ENCODE results near the gene FYB1.

FYB1 gene

GRCh38 chr5:39059064-39059463 is 160.3 kb downstream of the FYB1 start:
- H3K9ac ChIP-seq = no peak overlapping the region
- peaks cover 0 to 29% (median 13%) of the 10 kb centered on the region in 10 experiments; a peak in 11 of 20 replicates for H3K4me1 ChIP-seq
- no peak for TF ChIP-seq Cebpa-rat (IDR thresholded peaks at IDR 0.05)
- H4K20me1 ChIP-seq = peaks cover 0 to 100% (median 58%) of the 10 kb centered on the region in 11 experiments; a peak in 17 of 22 replicates
- H3K9me3 ChIP-seq (replicated peaks in 1 of 11) = peaks cover 0 to 6% (median 0%) of the 10 kb centered on the region in 11 experiments; a peak in 1 of 22 replicates
- peak overlapping the region in 2 of 11 experiments; percentile 75 to 86; a peak in 1 of 22 replicates for H3K4me2 ChIP-seq
- H3K36me3 ChIP-seq = peaks cover 9 to 35% (median 17%) of the 10 kb centered on the region in 11 experiments
- no peaks in the 10 kb centered on the region for H3K27me3 ChIP-seq
- no peak overlapping the region for H3K4me3 ChIP-seq
- no peak overlapping the region for H3K27ac ChIP-seq

DNA sequence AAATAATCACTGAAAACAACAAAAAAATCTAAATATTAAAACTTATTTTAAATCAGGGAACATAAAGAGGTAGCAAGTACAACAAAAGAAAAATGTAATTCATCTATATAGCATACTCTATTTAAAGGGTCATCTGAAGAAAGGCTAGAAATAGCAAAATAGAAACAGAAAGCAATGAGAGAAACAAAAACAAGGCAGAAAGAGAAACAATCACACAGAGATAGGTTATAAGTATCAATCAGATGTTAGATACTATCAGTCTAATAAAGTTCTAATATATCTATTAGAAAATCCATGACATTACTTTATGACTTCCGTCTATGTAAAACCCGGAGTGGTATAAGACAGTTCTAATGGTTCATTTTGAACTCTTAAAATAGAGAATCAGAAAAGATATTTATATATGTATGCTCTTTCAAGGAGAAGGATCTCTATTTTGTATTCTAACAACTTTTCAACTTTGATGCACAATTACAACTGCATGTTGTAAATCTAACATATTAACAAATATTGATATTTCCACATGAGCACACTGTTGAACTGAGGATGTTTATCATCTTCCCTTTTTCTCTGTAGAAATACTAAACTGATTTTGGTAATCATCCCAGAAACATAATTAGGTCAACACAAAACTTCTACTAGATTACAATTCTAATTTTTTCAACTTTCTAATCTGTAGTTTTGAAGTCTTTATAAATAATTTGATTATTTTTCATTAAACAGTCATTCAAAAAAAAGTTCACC is 161.0 kb downstream of the FYB1 start:
- Histone ChIP-seq H3K4me3 (peak overlapping the region; percentile 36 to 60 (median 48); a peak in 15 of 20 replicates), H3K4me1 (peaks cover 0 to 29% (median 13%) of the 10 kb centered on the region in 10 experiments; a peak in 11 of 20 replicates), H3K36me3 (peaks cover 9 to 35% (median 17%) of the 10 kb centered on the region in 11 experiments), H3K4me2 (peak overlapping the region; percentile 54 to 86 (median 76); a peak in 19 of 22 replicates), H3K9ac (peak overlapping the region in 7 of 11 experiments; percentile 27 to 64 (median 55); a peak in 8 of 22 replicates), H3K27me3 (no peaks in the 10 kb centered on the region), H4K20me1 (peaks cover 0 to 96% (median 51%) of the 10 kb centered on the region in 11 experiments; a peak in 17 of 22 replicates), H3K27ac (peak overlapping the region in 7 of 11 experiments; percentile 39 to 52 (median 50); a peak in 13 of 22 replicates), H3K9me3 (replicated peaks in 1 of 11) (peaks cover 0 to 7% (median 0%) of the 10 kb centered on the region in 11 experiments; a peak in 1 of 22 replicates)
- TF ChIP-seq Cebpa-rat (IDR thresholded peaks at IDR 0.05) = no peak

DNA sequence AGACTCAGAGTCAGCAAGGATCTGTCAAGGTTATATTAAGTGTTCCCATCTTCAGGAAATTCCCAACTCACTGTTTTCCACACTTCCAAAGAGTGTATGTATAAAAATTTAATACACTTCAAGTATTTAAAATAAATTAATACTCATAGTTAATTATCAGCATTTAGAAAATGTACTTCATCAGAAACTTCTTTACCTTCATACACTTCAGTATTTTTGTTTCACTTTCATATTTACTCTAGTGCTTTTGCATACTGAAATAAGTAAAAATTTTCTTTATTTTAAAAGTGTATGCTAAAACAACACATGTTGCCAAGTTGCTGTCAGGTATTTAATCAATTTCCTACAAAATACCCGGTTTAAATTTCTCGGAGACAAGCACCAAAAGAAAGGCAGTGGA is 161.6 kb downstream of the FYB1 start:
- H3K27me3 ChIP-seq = no peaks in the 10 kb centered on the region
- H4K20me1 ChIP-seq = peaks cover 0 to 96% (median 45%) of the 10 kb centered on the region in 11 experiments; a peak in 15 of 22 replicates
- H3K36me3 ChIP-seq = peaks cover 9 to 37% (median 18%) of the 10 kb centered on the region in 11 experiments
- no peak for TF ChIP-seq Cebpa-rat (IDR thresholded peaks at IDR 0.05)
- H3K4me1 ChIP-seq = peaks cover 0 to 29% (median 13%) of the 10 kb centered on the region in 10 experiments; a peak in 11 of 20 replicates
- peak overlapping the region; percentile 36 to 60 (median 48); a peak in 15 of 20 replicates for H3K4me3 ChIP-seq
- peak overlapping the region in 7 of 11 experiments; percentile 27 to 64 (median 55); a peak in 8 of 22 replicates for H3K9ac ChIP-seq
- H3K4me2 ChIP-seq = peak overlapping the region; percentile 54 to 86 (median 76); a peak in 19 of 22 replicates
- peaks cover 0 to 7% (median 0%) of the 10 kb centered on the region in 11 experiments; a peak in 1 of 22 replicates for H3K9me3 ChIP-seq (replicated peaks in 1 of 11)
- peak overlapping the region in 8 of 11 experiments; percentile 7 to 52 (median 50); a peak in 12 of 22 replicates for H3K27ac ChIP-seq

DNA sequence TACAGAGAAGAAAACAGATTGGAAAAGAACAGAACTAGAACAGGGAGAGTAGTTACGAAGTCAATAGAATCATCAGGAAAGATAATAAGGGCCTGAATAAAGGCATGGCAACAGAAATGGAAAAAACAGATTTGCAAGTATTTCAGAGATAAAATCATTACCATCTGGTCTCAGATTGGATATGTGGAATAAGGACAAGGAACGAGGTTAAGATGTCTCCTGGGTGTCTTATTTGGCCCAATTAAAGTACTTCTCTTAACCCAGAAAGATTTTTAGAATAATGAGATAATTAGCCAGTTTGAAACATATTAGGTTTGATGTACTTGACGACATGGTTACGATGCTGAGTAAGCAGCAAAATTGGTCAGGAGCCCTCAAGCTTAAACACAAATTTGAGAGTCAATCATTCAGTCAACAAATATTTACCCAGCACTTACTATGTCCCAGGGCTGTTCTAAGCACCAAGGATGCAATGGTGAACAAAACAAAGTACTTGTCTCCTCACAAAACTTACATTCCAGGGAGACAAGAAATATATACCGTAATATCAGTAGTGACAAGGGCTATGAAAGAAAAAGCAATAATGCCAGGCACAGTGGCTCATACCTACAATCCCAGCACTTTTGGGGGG is 163.5 kb downstream of the FYB1 start:
- Histone ChIP-seq H3K4me2 (no peak overlapping the region), H3K9ac (no peak overlapping the region), H3K4me3 (no peak overlapping the region), H3K36me3 (peaks cover 21 to 47% (median 28%) of the 10 kb centered on the region in 11 experiments), H3K27me3 (no peaks in the 10 kb centered on the region), H3K4me1 (peaks cover 0 to 29% (median 13%) of the 10 kb centered on the region in 10 experiments; a peak in 11 of 20 replicates), H4K20me1 (peaks cover 0 to 96% (median 38%) of the 10 kb centered on the region in 11 experiments; a peak in 12 of 22 replicates), H3K9me3 (replicated peaks in 1 of 11) (peaks cover 0 to 9% (median 0%) of the 10 kb centered on the region in 11 experiments; a peak in 3 of 22 replicates), H3K27ac (no peak overlapping the region)
- TF ChIP-seq Cebpa-rat (IDR thresholded peaks at IDR 0.05) = no peak

Measured in BLaER1 treated with 17β-estradiol and CSF1 and Interleukin-3, amounts not matched to agents 10 nM and 100 nM (cell line).